C4-2B (cell line): ENCODE measurements around the gene IZUMO4.

Experiments
- H3K27ac ChIP-seq: fragments of 450-650 bp; 2 replicates; pipeline ENCODE4 v1.5.1; 2017
- CTCF ChIP-seq: fragments of 450-650 bp; conservative IDR thresholded peaks from 2 replicates; pipeline ENCODE4 v1.5.1; 2017; ENCODE audit warnings: mild to moderate bottlenecking
- ZFX ChIP-seq: fragments of 450-650 bp; IDR thresholded peaks from 2 replicates; pipeline ENCODE4 v1.6.1; 2017

The IZUMO4 gene

GRCh38 chr19:2087621-2088100 is 9.1 kb upstream of the IZUMO4 start:
- H3K27ac ChIP-seq: no peak overlapping the region
- TF ChIP-seq ZFX: no peak
- no peak for TF ChIP-seq CTCF

- TF ChIP-seq ZFX: no peak
- TF ChIP-seq CTCF: no peak
- H3K27ac ChIP-seq: no peak overlapping the region
Observed at GRCh38 chr19:2089001-2089711, 7.6 kb upstream of the IZUMO4 start.

- TF ChIP-seq ZFX (no peak), CTCF (no peak)
- no peak overlapping the region for H3K27ac ChIP-seq
Observed at GRCh38 chr19:2089727-2090053, 7.0 kb upstream of the IZUMO4 start.

GRCh38 chr19:2091926-2092525 is 4.7 kb upstream of the IZUMO4 start:
- H3K27ac ChIP-seq: peak overlapping the region; percentile 76

- H3K27ac ChIP-seq: peak within 1 kb of the TSS; percentile 76
- TF ChIP-seq CTCF (no peak; the same call in 1 of the 2 replicates), ZFX (peak; percentile 36; the same call in 1 of the 2 replicates)
Observed at GRCh38 chr19:2096034-2096479, 658 bp upstream of the IZUMO4 start, which contains the start of gene MOB3A. MOB3A (minus strand) TSS chr19:2096326; CDS start chr19:2078560, 17,766 bp downstream.

- peak overlapping the region; percentile 58 for H3K27ac ChIP-seq
Observed at GRCh38 chr19:2097203-2097885, 629 bp downstream of the IZUMO4 start.

GRCh38 chr19:2097886-2098327 is 1.2 kb downstream of the IZUMO4 start:
- TF ChIP-seq ZFX: no peak
- TF ChIP-seq CTCF: no peak
- peak overlapping the region; percentile 58 for H3K27ac ChIP-seq

More at GRCh38 chr19:2097203-2097885, 629 bp downstream of the IZUMO4 start:
- no peak for TF ChIP-seq CTCF
- TF ChIP-seq ZFX: no peak
